HFF-Myc (cell line): ENCODE results near the gene PPFIA3.
"Not testable (repeated sequence)": the region's sequence is repeated elsewhere in the genome, so short reads cannot be mapped to it uniquely, and the experiment has no call there.

Source experiments
- DNase-seq: peaks from one replicate; pipeline ENCODE4 v3.0.0-alpha.2; 2011; ENCODE audit warnings: low read depth; ENCODE audit errors: extremely low read depth
- H3K4me3 ChIP-seq: replicated peaks from 2 replicates; pipeline ENCODE4 v1.5.1; 2011; ENCODE audit warnings: low read depth, mild to moderate bottlenecking, control low read depth, low read length
- TF ChIP-seq, protein P1 (sequence below): IDR thresholded peaks from 2 replicates; pipeline ENCODE4 v1.5.1; 2012; ENCODE audit warnings: mild to moderate bottlenecking, low read depth, low read length, control low read depth; ENCODE audit errors: missing control alignments

PPFIA3 gene

DNA sequence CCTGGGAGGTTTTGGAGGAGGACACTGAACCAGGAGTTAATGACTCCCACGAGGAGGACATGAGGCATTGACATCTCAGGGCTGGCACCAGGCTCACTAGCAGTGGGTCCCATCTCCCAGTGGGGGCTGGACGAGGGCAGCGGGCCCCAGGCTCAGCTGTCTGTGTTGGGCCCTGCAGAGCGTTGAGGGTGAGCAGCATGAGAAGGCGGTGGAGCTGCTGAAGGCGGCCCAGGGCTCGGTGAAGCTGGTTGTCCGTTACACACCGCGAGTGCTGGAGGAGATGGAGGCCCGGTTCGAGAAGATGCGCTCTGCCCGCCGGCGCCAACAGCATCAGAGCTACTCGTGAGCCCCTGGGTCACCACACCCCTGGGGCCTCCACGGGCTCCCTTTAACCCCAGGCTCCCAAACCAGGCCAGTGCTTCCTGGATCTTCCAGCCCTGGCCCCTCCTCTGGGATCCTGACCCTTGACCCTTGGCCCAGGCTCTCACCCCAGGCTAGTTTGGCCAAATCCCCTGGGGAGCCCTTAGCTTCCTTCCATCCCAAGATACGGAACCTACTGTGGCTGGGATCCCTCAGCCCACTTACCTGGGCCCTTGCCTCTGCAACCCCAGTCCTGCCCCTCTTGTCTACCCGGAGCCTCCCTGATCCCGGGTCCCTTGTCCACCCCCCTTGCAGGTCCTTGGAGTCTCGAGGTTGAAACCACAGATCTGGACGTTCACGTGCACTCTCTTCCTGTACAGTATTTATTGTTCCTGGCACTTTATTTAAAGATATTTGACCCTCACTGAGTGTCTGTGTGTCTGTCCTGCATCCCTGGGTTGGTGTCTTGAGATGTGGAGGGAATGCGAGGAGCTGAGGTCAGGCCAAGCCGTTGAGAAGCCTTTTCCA, 1.4 kb upstream of the PPFIA3 start:
- TF ChIP-seq, protein P1, sequence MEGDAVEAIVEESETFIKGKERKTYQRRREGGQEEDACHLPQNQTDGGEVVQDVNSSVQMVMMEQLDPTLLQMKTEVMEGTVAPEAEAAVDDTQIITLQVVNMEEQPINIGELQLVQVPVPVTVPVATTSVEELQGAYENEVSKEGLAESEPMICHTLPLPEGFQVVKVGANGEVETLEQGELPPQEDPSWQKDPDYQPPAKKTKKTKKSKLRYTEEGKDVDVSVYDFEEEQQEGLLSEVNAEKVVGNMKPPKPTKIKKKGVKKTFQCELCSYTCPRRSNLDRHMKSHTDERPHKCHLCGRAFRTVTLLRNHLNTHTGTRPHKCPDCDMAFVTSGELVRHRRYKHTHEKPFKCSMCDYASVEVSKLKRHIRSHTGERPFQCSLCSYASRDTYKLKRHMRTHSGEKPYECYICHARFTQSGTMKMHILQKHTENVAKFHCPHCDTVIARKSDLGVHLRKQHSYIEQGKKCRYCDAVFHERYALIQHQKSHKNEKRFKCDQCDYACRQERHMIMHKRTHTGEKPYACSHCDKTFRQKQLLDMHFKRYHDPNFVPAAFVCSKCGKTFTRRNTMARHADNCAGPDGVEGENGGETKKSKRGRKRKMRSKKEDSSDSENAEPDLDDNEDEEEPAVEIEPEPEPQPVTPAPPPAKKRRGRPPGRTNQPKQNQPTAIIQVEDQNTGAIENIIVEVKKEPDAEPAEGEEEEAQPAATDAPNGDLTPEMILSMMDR = no peak
- peak overlapping the region; percentile 50 for H3K4me3 ChIP-seq
- DNase-seq = no peak

DNA sequence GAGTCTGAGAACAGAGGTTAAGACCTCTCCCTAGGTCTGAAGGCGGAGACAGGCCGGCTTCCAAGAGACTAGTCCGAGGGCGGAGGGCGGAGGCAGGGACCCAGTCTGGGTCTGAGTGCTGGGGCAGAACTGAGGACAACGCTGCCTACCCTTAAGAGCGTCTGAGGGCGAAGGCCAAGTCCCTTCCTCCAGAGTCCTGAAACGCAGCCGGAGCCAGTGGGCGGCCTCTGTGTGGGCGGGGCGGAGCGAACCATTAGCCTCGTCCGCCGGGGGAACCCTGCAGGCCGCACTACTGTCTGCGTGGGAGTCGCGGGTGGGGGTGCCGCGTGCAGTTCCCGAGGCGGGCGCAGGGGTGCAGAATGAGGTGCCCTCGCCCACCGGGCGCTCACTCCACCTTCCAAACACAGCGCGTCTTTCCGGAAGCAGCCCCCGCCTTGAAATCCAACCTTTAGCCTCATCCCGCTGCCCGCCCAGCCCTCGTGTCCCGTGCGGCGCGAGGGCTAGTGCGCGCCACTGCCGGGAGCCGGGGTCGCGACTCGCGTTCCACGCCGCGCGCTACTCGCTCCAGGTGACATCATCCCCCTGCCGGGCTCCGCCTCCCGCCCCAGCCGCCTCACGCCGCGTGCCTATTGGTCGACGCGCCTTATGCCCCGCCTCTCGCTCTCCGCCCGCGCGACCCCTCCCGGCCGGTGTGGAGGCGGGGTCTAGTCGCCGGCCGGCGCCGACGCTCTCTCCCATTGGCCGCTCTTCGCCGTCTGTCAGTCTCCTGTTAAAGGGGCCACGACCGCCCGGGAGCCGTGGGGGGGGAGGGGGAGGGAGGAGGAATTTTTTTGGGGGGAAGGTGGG, 556 bp upstream of the PPFIA3 start, which contains the start of gene C19orf73:
C19orf73 (minus strand) TSS at position 579 of the 846 bp plus-strand sequence; CDS start at position 458, 121 bp downstream.
- TF ChIP-seq, protein P1 = no peak
- peak; percentile 61 for DNase-seq
- H3K4me3 ChIP-seq = peak within 1 kb of the TSS; percentile 50

DNA sequence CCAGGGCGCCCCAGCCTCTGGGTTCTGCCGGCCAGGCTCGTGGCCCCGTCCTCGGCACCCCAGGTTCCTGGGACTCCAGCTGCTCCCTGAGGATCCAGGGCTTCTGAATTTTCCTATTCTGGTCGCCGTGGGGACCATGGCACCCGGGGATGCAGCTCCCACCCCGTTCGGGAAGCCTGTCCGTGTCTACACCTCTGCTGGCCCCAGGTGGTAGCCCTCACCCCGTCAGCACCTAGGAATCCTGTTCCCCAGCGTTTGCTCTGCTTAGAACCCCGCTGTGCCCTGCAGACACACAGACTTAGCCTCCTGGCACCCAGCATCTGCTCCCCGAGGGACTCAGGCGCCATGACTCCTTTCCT, 960 bp downstream of the PPFIA3 start:
- TF ChIP-seq, protein P1 = no peak
- no peak for DNase-seq
- no peak overlapping the region for H3K4me3 ChIP-seq

DNA sequence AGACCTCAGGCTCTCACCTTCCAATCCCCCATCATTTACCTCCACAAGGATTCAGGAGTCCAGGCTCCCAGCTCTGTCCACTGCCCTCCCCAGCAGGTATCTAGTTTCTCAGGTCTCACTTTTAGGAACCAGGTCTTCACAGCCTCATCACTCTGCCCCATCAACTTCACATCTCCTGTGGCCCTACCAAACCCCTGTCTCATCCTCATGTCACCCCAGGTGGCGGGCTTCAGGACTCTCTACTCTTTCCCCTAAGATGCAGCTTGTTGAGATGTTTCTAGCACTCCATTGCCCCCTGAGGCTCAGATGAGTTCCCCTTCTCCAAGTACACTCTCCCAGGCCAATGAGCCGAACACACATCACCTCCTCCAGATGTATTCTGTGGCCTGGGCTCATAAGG, 1.5 kb downstream of the PPFIA3 start:
- H3K4me3 ChIP-seq = no peak overlapping the region
- DNase-seq = no peak
- TF ChIP-seq, protein P1 = no peak

DNA sequence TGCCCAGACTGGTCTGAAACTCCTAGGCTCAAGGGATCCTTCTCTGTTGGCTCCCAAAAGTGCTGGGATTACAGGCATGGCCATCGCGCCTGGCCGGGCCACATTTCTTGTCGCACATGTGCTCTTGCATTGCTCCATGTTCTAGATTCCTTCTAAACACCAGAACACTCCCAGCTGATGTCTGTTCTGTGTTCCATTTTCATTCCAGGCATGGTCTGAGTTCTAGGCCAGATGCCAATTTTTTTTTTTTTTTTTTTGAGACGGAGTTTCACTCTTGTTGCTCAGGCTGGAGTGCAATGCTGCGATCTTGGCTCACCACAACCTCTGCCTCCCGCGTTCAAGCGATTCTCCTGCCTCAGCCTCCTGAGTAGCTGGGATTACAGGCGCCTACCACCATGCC, 2.5 kb downstream of the PPFIA3 start:
- not testable (repeated sequence) for H3K4me3 ChIP-seq, DNase-seq

DNA sequence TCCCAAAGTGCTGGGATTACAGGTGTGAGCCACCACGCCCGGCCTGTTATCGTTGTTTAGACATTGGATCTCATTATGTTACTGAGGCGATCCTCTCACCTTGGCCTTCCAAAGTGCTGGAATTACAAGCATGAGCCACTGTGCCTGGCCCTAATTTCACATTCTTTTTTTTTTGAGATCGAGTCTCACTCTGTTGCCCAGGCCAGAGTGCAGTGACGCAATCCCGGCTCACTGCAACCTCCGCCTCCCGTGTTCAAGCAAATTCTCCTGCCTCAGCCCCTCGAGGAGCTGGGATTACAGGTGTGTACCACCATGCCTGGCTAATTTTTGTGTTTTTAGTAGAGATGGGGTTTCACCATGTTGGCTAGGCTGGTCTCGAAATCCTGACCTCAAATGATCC, 3.9 kb downstream of the PPFIA3 start:
- DNase-seq, H3K4me3 ChIP-seq: not testable (repeated sequence)

DNA sequence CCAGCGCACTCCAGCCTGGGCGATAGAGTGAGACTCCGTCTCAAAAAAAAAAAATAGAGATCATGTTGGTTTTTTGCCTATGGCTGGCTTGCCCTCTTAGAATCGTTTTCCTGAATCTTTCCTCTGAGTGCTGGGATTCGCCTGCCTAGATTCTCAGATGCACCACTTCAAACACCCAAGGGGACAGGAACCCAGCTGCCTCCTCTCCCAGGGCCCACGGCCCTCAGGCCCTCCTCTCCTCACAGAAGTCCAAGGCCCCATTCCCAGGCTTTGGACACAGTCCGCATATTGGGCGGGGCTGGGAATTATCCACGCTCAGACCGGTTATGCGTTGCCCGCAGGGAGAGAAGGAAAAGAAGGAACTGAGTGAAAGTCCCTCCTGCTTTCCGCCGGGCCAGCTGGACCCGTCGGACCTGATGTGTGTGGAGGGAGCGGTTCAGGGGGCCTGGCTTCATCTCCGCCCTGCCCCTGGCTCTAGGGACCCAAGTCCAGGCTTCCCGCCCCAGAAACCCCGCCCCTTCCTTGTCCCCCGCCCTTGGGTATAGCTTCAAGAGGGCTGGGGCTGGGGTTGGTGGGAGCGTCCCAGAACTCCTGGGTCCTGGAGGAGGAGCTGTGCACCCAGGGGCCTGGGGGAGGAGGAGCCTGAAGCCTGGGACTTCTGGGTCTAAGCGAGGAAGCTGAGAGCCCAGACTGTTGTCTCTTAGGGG, 5.8 kb downstream of the PPFIA3 start:
- TF ChIP-seq, protein P1 = no peak
- no peak for DNase-seq
- H3K4me3 ChIP-seq = no peak overlapping the region
